Choroid plexus epithelial cell (primary cell): Measurements from ENCODE around the gene CDH13.

Source experiments
- DNase-seq: peaks from one replicate; pipeline ENCODE4 v3.0.0-alpha.2; 2010; ENCODE audit warnings: low read depth
- H3K4me3 ChIP-seq: 2 replicates; pipeline ENCODE4 v1.5.1; 2011; ENCODE audit warnings: low read depth, mild to moderate bottlenecking, control low read depth, low read length, moderate library complexity
- CTCF ChIP-seq: conservative IDR thresholded peaks from 2 replicates; pipeline ENCODE4 v1.5.1; 2011; ENCODE audit warnings: low read depth, mild to moderate bottlenecking, control low read depth, inconsistent platforms, low read length, moderate library complexity

Gene CDH13

GRCh38 chr16:83814659-83814985, 1187.9 kb downstream of the CDH13 start:
- H3K4me3 ChIP-seq, result no peak overlapping the region
- no peak for TF ChIP-seq CTCF
- no peak for DNase-seq

GRCh38 chr16:83817022-83817421, 1190.3 kb downstream of the CDH13 start:
- DNase-seq, result no peak
- TF ChIP-seq CTCF, result no peak
- no peak overlapping the region for H3K4me3 ChIP-seq

- no peak for TF ChIP-seq CTCF
- no peak overlapping the region for H3K4me3 ChIP-seq
- DNase-seq, result no peak
Observed at GRCh38 chr16:83818276-83818675, 1191.5 kb downstream of the CDH13 start.

DNA sequence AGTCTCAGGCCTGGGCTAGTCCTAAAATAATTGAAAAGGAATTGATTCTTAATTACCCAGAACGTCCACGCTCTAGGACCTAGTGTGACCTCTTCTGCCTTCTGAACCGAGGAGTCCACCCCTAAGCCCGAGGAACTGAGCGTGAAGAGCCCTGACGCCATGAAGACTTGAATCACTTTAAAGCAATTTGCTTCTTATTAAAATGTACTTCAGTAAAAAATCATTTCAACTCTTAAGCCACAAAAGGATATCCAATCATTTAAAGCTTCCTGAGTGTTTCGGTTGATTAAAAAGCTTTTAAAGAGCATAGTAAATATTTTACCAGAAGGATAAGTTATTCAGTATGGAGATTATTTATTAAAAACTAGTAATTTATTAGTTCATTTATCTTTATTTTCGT, 1192.6 kb downstream of the CDH13 start:
- no peak overlapping the region for H3K4me3 ChIP-seq
- TF ChIP-seq CTCF, result no peak
- no peak for DNase-seq

DNA sequence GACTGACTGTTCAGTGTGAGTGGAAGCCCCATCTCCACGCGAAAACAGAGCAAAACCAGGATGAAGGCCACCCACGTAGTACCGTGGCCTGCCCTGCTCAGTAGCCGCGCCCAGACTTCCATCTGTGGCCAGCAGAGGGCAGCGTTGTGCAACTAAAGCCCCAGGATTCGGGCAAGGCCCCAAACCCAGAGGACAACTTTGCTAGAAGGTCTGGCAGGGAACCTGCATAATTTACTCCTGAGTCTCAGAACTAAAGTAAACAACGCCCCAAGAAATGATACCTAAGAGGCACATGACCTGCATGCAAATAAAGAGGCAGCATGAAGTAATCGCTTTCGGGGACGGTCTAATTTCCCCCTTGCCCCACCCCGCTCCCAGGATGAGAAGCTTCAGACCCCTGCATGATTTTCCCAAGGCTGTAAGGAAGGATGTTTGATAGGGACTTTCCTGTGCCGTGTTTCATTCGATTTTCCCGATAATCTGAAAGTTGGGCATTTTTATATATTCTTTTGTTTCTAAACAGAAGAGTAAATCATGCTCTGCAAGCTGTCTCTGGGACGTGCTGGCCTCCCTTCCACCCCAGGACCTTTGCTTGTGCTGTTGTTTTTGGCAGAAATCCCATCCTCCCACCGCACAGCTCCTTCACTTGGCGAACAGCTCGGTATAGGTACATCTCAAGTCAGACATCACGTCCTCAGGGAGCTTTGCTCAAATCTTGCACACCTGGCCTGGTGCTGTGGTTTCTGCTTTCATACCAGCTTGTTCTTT, 1199.6 kb downstream of the CDH13 start:
- DNase-seq, result peak; percentile 84
- no peak overlapping the region for H3K4me3 ChIP-seq
- TF ChIP-seq CTCF, result peak; percentile 94

DNA sequence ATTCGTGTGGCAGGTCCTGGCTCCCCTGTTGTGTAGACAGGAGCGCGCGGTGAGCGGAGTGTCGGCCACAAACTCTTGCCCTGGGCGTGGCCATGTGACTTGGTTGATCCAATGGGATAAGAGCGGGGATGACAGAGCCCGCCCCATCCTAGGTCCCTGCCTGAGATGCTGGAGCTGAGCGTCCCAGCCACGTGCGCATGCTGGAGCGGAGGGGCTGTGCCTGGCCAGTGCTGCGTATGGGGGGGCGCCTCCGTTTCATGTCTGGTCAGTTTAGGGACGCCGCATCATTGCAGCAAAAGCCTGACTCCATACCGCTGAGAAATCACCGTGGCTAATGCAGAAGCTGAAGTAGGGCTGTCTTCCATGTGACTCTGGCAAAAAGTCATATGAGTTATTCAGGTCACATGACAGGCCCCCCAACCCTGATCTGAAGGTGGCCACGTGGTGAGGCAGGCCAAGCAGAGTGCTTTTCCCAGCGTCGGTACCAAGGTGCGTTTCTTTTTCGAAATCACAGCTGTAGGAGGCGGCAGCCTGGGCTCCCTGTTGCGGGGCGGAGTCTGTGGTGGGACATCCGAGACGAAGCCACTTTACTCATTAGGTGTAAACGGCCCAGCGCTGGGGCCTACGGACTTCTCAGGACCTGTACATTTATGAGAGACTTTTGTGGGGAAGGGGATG, 1203.5 kb downstream of the CDH13 start:
- no peak for DNase-seq
- H3K4me3 ChIP-seq, result no peak overlapping the region
- TF ChIP-seq CTCF, result no peak

DNA sequence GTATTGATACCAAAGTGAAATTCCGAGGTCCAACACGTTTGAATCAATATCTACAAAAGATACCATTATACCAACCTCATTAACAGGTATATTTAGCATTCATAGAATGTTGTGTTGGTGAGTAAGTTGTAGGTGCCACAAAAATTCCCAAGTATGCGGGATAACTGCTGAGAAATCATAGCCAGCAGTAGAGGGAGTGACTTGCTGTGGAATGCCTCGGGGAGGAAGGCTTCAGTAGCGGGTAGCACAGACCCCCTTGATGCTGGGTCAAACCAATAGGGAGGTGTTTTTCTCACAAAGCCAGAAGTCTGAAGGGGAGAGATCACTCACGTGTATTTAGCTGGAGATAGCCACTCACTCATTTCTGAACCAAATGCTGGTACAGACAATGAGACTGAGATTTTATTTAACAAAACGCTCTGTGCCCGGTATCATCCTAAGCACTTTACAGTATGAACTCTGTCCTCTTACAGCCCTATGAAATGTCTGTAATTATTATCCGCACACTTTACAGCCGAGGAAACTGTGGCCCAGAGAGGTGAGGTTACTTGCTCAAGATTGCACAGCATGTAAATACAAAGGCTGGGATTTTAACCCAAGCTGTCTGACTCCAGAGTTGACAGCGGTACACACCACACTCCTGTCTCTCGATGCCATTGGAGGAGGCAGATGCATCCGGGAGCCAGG, 1204.1 kb downstream of the CDH13 start:
- DNase-seq, result no peak
- no peak overlapping the region for H3K4me3 ChIP-seq
- no peak for TF ChIP-seq CTCF
